GM10266 (cell line): ENCODE measurements around the gene TBL1X.
"Not testable (repeated sequence)": the region's sequence is repeated elsewhere in the genome, so short reads cannot be mapped to it uniquely, and the experiment has no call there.

Source experiments
- DNase-seq: peaks from one replicate; pipeline ENCODE4 v3.0.0; 2012; ENCODE audit errors: extremely low spot score
- TF ChIP-seq, protein P1 (sequence below): IDR thresholded peaks from 2 replicates; pipeline ENCODE4 v1.5.1; 2012; ENCODE audit warnings: mild to moderate bottlenecking, low read depth; ENCODE audit not compliant: control insufficient read depth, insufficient read depth; ENCODE audit errors: missing control alignments

Gene TBL1X

GRCh38 chrX:9534686-9535085 is 69.8 kb downstream of the TBL1X start:
- no peak for DNase-seq
- TF ChIP-seq, protein P1, sequence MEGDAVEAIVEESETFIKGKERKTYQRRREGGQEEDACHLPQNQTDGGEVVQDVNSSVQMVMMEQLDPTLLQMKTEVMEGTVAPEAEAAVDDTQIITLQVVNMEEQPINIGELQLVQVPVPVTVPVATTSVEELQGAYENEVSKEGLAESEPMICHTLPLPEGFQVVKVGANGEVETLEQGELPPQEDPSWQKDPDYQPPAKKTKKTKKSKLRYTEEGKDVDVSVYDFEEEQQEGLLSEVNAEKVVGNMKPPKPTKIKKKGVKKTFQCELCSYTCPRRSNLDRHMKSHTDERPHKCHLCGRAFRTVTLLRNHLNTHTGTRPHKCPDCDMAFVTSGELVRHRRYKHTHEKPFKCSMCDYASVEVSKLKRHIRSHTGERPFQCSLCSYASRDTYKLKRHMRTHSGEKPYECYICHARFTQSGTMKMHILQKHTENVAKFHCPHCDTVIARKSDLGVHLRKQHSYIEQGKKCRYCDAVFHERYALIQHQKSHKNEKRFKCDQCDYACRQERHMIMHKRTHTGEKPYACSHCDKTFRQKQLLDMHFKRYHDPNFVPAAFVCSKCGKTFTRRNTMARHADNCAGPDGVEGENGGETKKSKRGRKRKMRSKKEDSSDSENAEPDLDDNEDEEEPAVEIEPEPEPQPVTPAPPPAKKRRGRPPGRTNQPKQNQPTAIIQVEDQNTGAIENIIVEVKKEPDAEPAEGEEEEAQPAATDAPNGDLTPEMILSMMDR: no peak

- TF ChIP-seq, protein P1: no peak
Observed at GRCh38 chrX:9535101-9535500, 70.2 kb downstream of the TBL1X start.

GRCh38 chrX:9536156-9536555 is 71.3 kb downstream of the TBL1X start:
- not testable (repeated sequence) for DNase-seq

More at GRCh38 chrX:9535101-9535500, 70.2 kb downstream of the TBL1X start:
- no peak for DNase-seq

GRCh38 chrX:9537781-9538180 is 72.9 kb downstream of the TBL1X start:
- TF ChIP-seq, protein P1: no peak

GRCh38 chrX:9538544-9539045 is 73.7 kb downstream of the TBL1X start:
- no peak for DNase-seq
- TF ChIP-seq, protein P1: no peak

More at GRCh38 chrX:9537781-9538180, 72.9 kb downstream of the TBL1X start:
- no peak for DNase-seq

DNA sequence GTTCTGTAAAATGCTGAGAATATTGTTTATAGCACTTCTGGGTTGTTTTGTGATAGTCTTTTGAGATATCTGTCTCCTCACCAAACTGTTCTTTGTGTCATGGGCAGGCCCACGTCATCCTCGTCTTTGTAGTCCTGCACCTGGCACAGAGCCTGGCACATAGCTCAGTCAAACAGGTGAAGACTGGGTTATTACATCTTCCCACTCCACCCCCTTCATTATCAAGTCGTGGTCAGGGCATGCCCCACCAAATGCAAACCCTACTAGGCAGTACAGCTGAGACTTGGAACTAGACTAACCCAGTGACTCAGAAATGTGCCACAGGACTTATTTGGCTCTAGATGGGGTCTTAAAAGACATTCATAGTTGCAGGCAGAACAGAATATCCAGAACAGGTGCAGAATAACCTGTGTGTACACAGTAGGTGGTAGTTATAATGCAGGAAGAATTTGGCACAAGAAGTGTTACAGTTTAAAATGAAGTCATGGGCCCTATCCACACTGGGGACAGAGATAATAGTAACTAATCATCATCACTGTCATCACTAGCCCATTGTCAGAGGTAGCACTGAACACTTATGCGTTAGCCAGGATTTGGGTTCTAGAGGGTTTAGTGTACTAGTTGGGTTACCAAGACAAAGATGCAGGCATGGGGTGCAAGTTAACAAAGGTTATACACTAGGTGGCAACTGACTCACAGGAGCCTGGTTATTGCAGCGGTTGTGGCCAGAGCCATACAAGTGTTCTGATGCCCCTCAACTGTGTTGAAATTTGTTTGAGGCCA is 74.9 kb downstream of the TBL1X start:
- TF ChIP-seq, protein P1: no peak
- no peak for DNase-seq

DNA sequence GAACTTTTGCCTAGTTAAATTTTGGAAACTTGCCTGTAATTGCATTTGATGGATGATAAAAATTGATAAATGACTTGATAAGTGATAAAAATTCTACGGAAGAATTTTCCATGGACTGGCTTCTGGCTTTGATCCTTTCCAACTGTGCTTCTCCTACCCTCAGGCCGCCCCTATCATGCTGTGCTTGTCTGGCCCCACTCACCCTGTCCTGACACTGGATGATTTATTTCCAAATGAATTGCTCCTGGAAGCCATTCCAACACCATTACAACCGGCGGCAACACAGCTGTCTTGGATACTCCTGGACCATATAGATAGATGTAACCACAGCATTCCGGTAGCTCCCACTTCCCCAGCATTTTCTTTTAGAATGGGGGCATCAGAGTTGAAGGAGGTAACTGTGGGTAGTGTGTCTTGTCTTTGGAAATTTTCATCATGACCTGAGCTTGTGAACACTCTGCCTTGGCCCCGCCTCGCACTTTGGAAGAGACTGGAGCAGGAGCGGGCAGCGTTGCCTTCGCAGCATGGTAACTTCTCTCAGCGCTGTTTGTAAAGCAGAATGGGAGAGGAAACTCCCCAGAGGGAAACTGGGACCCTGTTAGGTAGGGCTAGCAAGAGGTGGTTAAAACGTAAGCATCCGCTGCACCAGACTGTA is 77.4 kb downstream of the TBL1X start:
- TF ChIP-seq, protein P1: no peak
- no peak for DNase-seq
